HTR-8/SVneo (cell line): Measurements from ENCODE around the gene FASLG.
"Not testable (repeated sequence)": the region's sequence is repeated elsewhere in the genome, so short reads cannot be mapped to it uniquely, and the experiment has no call there.

ENCODE experiments used
- DNase-seq: peaks from one replicate; pipeline ENCODE4 v3.0.0; 2011; ENCODE audit warnings: low spot score, mixed read lengths; ENCODE audit not compliant: insufficient read length
- FAIRE-seq: peaks from 2 replicates; lab custom pipeline; 2011; peaks lifted over from hg19 to GRCh38; lab: Jason Lieb, UNC

FASLG gene

GRCh38 chr1:172658871-172659453, at the start of gene FASLG:
Gene FASLG, plus strand, starts transcription at chr1:172659103. Its CDS starts 99 bp downstream, at chr1:172659202.
- no peak for FAIRE-seq
- DNase-seq = no peak

GRCh38 chr1:172609528-172609927, 49.4 kb upstream of the FASLG start:
- DNase-seq (no peak), FAIRE-seq (no peak)

GRCh38 chr1:172612478-172612877, 46.4 kb upstream of the FASLG start:
- FAIRE-seq (no peak), DNase-seq (no peak)

- no peak for FAIRE-seq
- no peak for DNase-seq
These were observed 45.6 kb upstream of the FASLG start for GRCh38 chr1:172613294-172613693.

GRCh38 chr1:172616195-172616594, 42.7 kb upstream of the FASLG start:
- FAIRE-seq (no peak), DNase-seq (no peak)

GRCh38 chr1:172616636-172617035, 42.3 kb upstream of the FASLG start:
- DNase-seq = no peak
- no peak for FAIRE-seq

GRCh38 chr1:172620603-172621002, 38.3 kb upstream of the FASLG start:
- FAIRE-seq, DNase-seq: not testable (repeated sequence)

GRCh38 chr1:172622541-172622940, 36.4 kb upstream of the FASLG start:
- FAIRE-seq (no peak), DNase-seq (no peak)

- DNase-seq = no peak
- no peak for FAIRE-seq
These were observed 35.2 kb upstream of the FASLG start for GRCh38 chr1:172623748-172624147.

GRCh38 chr1:172626845-172627244, 32.1 kb upstream of the FASLG start:
- DNase-seq (no peak), FAIRE-seq (no peak)

GRCh38 chr1:172627702-172628101, 31.2 kb upstream of the FASLG start:
- no peak for FAIRE-seq
- DNase-seq = no peak

- FAIRE-seq (no peak), DNase-seq (no peak)
These were observed 30.5 kb upstream of the FASLG start for GRCh38 chr1:172628401-172628800.

- no peak for FAIRE-seq
- no peak for DNase-seq
These were observed 29.7 kb upstream of the FASLG start for GRCh38 chr1:172629170-172629569.

GRCh38 chr1:172629638-172630037, 29.3 kb upstream of the FASLG start:
- DNase-seq (no peak), FAIRE-seq (no peak)

GRCh38 chr1:172630056-172630818, 28.7 kb upstream of the FASLG start:
- DNase-seq = no peak
- no peak for FAIRE-seq

- DNase-seq (no peak), FAIRE-seq (no peak)
These were observed 28.0 kb upstream of the FASLG start for GRCh38 chr1:172630868-172631267.

GRCh38 chr1:172637522-172637921, 21.4 kb upstream of the FASLG start:
- DNase-seq = peak; percentile 42
- peak; percentile 86 for FAIRE-seq

- peak; percentile 66 for FAIRE-seq
These were observed 20.7 kb upstream of the FASLG start for GRCh38 chr1:172638249-172638648.

GRCh38 chr1:172638885-172639831, 19.7 kb upstream of the FASLG start:
- peak; percentile 38 for DNase-seq
- peak; percentile 80 for FAIRE-seq

More at GRCh38 chr1:172638249-172638648, 20.7 kb upstream of the FASLG start:
- no peak for DNase-seq

GRCh38 chr1:172640111-172640510, 18.8 kb upstream of the FASLG start:
- FAIRE-seq (no peak), DNase-seq (no peak)

- DNase-seq = no peak
- no peak for FAIRE-seq
These were observed 17.4 kb upstream of the FASLG start for GRCh38 chr1:172641492-172641891.
